ENCODE measurements around the gene SERGEF.

The SERGEF gene

DNA sequence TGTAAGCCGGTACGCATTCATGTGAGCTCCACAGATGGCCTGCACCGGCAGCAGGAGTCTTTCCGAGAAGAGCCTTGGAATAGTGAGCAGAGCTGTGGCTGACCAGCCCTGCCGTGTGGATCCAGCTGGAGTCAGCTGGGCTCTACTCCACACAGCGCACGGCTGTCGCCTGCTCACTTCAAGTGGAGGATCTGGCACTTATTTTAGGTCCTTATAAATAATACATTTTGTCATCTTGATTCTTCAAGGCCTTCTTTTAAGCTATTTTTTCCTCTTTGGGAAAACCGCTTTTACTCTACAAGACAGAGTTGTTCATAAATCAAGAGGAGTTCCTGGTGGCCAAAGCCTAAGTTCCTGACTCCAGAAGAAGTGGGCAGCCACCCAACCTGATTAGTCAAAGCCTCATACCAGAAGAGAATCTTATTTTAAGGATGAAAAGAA lies 184.5 kb downstream of the SERGEF start:
- TF ChIP-seq ZFX (IDR thresholded peaks at IDR 0.05), result no peak
- TF ChIP-seq, protein P1, sequence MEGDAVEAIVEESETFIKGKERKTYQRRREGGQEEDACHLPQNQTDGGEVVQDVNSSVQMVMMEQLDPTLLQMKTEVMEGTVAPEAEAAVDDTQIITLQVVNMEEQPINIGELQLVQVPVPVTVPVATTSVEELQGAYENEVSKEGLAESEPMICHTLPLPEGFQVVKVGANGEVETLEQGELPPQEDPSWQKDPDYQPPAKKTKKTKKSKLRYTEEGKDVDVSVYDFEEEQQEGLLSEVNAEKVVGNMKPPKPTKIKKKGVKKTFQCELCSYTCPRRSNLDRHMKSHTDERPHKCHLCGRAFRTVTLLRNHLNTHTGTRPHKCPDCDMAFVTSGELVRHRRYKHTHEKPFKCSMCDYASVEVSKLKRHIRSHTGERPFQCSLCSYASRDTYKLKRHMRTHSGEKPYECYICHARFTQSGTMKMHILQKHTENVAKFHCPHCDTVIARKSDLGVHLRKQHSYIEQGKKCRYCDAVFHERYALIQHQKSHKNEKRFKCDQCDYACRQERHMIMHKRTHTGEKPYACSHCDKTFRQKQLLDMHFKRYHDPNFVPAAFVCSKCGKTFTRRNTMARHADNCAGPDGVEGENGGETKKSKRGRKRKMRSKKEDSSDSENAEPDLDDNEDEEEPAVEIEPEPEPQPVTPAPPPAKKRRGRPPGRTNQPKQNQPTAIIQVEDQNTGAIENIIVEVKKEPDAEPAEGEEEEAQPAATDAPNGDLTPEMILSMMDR (conservative IDR thresholded peaks at IDR 0.05), result no peak
- H3K27ac ChIP-seq, result no peak overlapping the region

DNA sequence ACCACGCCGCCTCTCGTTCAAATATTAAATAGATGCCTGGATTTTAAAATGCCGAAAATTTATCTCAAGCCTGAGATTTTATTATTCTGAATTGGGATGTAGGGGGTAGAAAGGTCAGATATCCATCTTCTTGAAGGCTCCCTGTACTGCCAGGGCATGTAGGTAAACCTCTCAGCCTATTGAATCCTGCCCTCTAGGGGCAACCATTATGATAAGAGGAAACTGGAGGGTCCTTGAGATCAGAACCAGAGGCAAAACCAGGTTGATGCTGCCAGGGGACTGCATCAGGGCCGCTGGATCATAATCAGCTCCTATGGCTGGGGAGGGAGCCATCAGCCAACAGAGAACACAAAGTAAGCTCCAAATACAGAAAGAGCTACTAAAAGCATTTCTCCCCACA lies 185.8 kb downstream of the SERGEF start:
- no peak overlapping the region for H3K27ac ChIP-seq
- TF ChIP-seq, protein P1 (conservative IDR thresholded peaks at IDR 0.05), result peak; percentile 30
- no peak for TF ChIP-seq ZFX (IDR thresholded peaks at IDR 0.05)

DNA sequence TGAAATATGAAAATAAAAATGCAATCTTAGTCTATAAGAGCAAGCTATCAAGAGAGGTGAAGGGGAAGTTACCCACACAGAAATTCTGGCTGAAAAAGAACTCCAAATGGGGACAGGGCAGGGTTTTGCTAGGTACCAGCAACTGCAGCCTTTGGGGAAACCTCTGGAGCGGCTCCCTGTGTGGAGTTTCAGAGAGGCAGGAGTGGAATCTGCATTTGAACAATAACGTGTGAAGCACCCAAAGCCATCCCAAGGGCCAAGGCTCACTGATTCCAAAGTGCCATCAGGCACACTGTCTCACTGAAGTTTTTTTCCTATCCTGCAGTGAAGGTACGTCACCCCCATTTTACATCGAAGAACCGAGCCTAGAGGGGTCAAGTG lies 190.5 kb downstream of the SERGEF start:
- no peak overlapping the region for H3K27ac ChIP-seq
- TF ChIP-seq ZFX (IDR thresholded peaks at IDR 0.05), result no peak
- TF ChIP-seq, protein P1 (conservative IDR thresholded peaks at IDR 0.05), result no peak

DNA sequence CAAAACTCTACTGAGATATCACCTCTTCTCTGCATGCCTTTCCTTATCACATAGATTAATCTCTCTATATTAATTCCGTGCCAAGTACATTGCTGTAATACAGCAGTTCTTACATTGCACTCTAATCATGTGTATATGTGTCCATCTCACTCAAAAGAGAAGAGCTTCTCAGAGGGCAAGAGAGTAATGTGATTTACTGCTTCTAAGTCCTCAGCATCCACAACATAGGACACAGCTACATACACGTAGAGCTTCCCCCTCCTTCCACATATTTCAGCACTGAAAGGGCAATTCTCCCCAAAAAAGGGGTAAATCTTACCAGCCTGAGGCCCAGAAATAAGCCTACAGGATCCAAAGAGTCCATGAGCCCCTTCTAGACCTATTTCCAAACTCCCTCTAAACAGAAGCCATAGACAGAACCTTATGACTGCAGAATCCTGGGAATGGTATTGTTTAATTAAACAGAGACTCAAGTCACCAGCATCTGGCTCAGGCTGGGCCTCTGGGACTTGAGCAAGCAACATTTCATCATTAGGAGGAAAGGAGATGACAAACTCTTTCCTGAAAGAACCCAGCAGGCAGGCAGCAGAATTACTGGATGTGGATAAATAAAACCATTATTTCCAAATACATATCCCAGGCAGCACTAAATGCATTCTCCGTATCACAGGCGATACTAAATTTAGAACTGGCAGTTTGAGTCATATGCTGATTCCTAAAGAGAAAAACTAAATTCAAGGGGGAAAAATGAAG lies 191.0 kb downstream of the SERGEF start:
- TF ChIP-seq, protein P1 (conservative IDR thresholded peaks at IDR 0.05), result no peak
- no peak for TF ChIP-seq ZFX (IDR thresholded peaks at IDR 0.05)
- no peak overlapping the region for H3K27ac ChIP-seq

DNA sequence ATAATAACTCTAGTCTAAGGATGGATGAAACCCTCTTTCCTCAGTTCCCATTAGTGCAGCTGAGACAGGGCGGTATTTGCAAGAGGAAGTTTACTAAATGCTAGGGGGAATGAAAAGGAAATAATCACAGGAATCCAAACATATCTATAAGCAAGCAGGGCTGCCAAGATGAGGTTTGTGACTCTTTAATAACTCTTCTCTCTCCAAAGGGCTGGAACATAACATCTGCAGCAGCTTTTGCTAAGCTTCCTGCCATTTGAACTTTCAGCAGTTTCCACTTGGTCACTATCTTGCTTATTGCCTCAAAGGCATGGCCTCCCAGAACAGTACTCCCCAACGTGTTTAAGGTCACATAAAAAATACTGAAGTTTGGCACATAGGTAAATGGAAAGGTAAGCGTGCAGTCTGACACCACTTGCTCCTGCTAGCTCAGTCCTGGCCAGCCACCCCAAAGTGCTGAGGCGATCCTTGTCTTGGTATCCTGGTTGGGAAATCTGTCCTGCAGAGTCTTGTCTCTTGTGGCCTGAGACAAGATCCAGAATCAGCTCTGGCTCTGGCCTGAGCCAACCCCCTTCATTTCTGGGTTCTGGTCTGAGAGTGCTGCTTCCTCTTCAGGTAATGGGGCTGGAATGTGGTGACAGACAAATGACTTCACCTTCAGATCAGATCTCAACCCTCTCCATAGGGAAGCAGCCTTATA lies 196.5 kb downstream of the SERGEF start:
- TF ChIP-seq ZFX (IDR thresholded peaks at IDR 0.05), result no peak
- TF ChIP-seq, protein P1 (conservative IDR thresholded peaks at IDR 0.05), result no peak
- no peak overlapping the region for H3K27ac ChIP-seq

DNA sequence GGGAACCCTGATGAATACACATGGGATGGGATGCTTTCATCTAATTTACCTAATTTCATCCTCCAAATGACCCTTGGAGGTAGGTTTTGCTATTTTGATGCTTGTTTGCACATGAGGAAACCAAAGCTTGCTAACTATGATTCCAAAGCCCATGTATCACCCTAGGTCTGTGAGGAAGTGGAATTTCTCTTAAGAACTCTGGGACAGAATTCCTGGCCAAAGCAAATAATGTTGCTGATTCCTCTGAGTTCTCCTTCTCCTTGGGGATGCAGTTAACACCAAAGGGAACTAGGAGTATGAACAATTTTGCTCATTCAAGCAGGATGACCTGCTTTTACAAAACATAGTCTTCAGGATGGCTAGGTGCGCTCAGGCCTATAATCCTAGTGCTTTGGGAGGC lies 198.3 kb downstream of the SERGEF start:
- no peak overlapping the region for H3K27ac ChIP-seq
- no peak for TF ChIP-seq ZFX (IDR thresholded peaks at IDR 0.05)
- TF ChIP-seq, protein P1 (conservative IDR thresholded peaks at IDR 0.05), result no peak

DNA sequence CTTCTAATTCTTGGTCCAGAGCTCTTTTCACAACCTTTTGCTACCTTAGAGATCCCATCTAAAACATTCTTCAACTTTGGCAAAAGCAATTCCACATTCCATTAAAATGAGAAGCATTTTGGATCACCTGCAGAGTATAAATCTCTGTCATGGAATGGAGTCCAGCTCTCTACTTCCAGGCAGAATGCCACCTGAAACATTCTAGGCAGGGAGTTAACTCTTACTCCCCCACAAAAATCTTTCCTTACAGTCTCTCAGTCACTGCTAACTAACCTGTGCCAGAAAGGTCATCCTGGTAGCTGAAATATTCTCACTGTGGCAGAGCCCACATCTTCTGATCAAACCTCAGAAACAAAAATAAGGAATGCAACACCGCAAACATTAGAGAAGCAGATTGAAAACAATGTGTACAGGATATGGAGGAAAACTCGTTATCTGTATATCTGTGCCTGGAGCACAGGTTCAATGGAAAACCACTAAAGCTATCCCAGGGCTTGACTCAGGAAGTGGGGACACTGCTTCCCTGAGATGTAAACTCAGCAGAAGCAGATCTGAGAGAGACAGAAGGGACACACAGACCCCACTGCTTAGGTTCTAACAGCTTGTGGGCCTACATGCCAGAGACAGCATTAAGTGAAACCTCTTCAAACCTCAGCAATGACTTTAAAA lies 199.3 kb downstream of the SERGEF start:
- H3K27ac ChIP-seq, result peak overlapping the region; percentile 55; the same call in 1 of the 2 replicates
- no peak for TF ChIP-seq ZFX (IDR thresholded peaks at IDR 0.05)
- TF ChIP-seq, protein P1 (conservative IDR thresholded peaks at IDR 0.05), result no peak
